ENCODE results near the gene CD6.

DNA sequence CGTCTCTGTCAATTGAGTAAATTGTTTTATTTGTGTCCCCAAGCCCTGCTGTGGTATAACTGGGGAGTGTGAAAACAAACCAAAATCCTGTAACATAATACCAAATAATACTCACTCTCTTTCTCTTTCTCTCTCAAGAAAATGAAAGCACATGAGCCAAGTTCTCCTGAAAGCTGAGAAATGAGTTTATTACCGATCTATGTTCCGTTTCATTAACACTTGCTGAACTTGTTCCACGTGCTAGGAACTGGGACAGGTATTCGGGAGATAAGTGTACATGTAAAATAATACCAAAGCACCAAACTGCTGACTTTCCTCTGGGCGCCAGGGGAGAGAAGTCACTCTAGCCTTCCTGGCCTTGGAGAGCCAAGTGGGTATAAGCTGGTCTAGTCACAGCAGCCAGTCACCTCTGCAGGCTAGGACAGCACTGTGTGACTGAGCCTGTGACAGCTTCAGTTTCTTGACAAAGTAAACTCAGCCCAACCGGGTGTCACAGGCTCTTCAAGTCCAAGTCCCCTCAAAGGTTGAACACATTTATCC is 23.1 kb downstream of the CD6 start:
- TF ChIP-seq CTCF (IDR thresholded peaks at IDR 0.05) (no peak), POLR2AphosphoS5 (IDR thresholded peaks at IDR 0.05) (no peak), POLR2A (IDR thresholded peaks at IDR 0.05) (no peak)

Measured in breast epithelium (tissue), 3 donors.